CD8-positive, alpha-beta memory T cell (primary cell): ENCODE results near the gene EPM2A. TPM values are rescaled to one million over a fixed set of nuclear protein-coding genes. Genes with fewer than 3 reads are reported as not detected.

ENCODE experiments used
- CTCF ChIA-PET: fragments of 350-600 bp; sonication (Branson Sonifier 250); formaldehyde crosslinking; loops from one replicate; lab custom pipeline; 2021; ENCODE audit warnings: antibody characterized with exemption; lab: Charles Lee
- POLR2A ChIA-PET: fragments of 350-600 bp; sonication (Branson Sonifier 250); formaldehyde crosslinking; loops from one replicate; lab custom pipeline; 2021; ENCODE audit warnings: antibody characterized with exemption; lab: Charles Lee
- DNase-seq, 5 donors: peaks; one replicate each; pipeline versions ENCODE4 v3.0.0 to v3.0.0-alpha.2; 2020 to 2022; ENCODE audit warnings: mixed read lengths in 1 of 5
- H3K27ac ChIP-seq: one replicate; pipeline ENCODE4 v1.7.0; 2013; ENCODE audit warnings: low read depth, mild to moderate bottlenecking, low read length, moderate library complexity
- H3K27me3 ChIP-seq: 2 replicates; pipeline ENCODE4 v1.7.0; 2013; ENCODE audit warnings: low read length, mild to moderate bottlenecking; ENCODE audit not compliant: insufficient read depth, poor library complexity, severe bottlenecking
- H3K36me3 ChIP-seq: 2 replicates; pipeline ENCODE4 v1.7.0; 2013; ENCODE audit warnings: mild to moderate bottlenecking, low read length, moderate library complexity; ENCODE audit not compliant: insufficient read depth
- H3K4me1 ChIP-seq: 2 replicates; pipeline ENCODE4 v1.7.0; 2013; ENCODE audit warnings: mild to moderate bottlenecking, low read length, moderate library complexity; ENCODE audit not compliant: insufficient read depth
- H3K4me3 ChIP-seq: 2 replicates; pipeline ENCODE4 v1.7.0; 2013; ENCODE audit warnings: mild to moderate bottlenecking, low read length
- H3K9me3 ChIP-seq: 2 replicates; pipeline ENCODE4 v1.7.0; 2013; ENCODE audit warnings: mild to moderate bottlenecking, low read length
- H3K27ac Mint-ChIP-seq, 8 donors: one replicate each; pipeline ENCODE4 v1.8.0; 2020 to 2021; ENCODE audit warnings: mixed read lengths in 8 of 8, mild to moderate bottlenecking in 6 of 8, inconsistent platforms in 3 of 8, moderate library complexity in 3 of 8
- H3K27me3 Mint-ChIP-seq, 2 donors: one replicate each; pipeline ENCODE4 v1.8.0; 2020 to 2021; ENCODE audit warnings: mixed read lengths in 2 of 2, mild to moderate bottlenecking in 1 of 2, moderate library complexity in 1 of 2
- H3K36me3 Mint-ChIP-seq, 3 donors: one replicate each; pipeline ENCODE4 v1.8.0; 2020 to 2021; ENCODE audit warnings: mixed read lengths in 3 of 3, inconsistent platforms in 1 of 3, mild to moderate bottlenecking in 1 of 3
- H3K4me1 Mint-ChIP-seq, 3 donors: one replicate each; pipeline ENCODE4 v1.8.0; 2020 to 2021; ENCODE audit warnings: mixed read lengths in 3 of 3, inconsistent platforms in 1 of 3, mild to moderate bottlenecking in 1 of 3
- H3K4me3 Mint-ChIP-seq, 7 donors: one replicate each; pipeline ENCODE4 v1.8.0; 2020 to 2021; ENCODE audit warnings: mixed read lengths in 7 of 7, mild to moderate bottlenecking in 6 of 7, moderate library complexity in 4 of 7, inconsistent platforms in 2 of 7
- H3K9me3 Mint-ChIP-seq, 5 donors: one replicate each; pipeline ENCODE4 v1.8.0; 2020 to 2022; ENCODE audit warnings: mixed read lengths in 5 of 5, mild to moderate bottlenecking in 3 of 5, moderate library complexity in 2 of 5, inconsistent platforms in 1 of 5
- polyA plus RNA-seq: library from polyadenylated mRNA; unstranded; fragments of 300-500 nt; fragmentation: Illumina TruSeq; gene quantifications from one replicate; pipeline ENCODE4 v1.2.3, GENCODE V29; 2021
- total RNA-seq, 2 experiments: library from RNA; stranded (reverse); gene quantifications; one replicate each; pipeline ENCODE4 v1.2.3, GENCODE V29; 2021

EPM2A gene
- total and polyA plus RNA-seq, 3 experiments from 2014 or later, result 6.0 to 8.5 (median 7.5) TPM

DNA sequence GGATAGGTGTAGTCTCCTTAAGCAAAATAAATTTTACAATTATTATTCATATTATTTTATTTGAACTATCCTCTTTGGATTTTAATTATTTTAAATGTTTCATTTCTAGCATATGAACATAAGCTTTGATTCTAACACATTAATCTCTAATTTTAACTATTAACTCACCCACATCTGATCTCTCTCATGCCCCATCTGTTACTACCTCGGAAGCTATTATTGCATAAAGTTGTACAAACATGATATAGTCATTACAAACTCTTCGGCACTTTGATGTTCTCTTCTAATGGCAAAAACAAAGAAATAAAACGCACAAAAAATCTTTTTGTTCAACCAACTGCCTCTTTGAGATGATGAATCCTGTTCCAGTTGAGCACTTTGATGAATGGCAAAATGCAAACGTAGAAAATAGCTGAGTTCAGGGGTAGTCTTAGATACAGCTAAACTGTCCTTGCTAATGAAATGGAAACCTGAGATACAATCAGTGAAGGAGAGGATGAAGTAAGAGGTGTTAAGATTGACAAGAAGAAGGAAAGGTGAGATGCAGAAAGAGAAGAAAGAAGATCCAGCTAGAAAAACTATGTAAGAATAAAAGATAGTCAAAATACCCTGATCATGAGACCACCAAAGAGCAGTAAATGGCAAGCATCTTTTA, 41.1 kb downstream of the EPM2A start:
- Mint-ChIP-seq H3K27me3 (peaks cover 0 to 1% of the 10 kb centered on the region in 2 donors), H3K9me3 (peaks cover 2 to 12% (median 8%) of the 10 kb centered on the region in 5 donors), H3K4me3 (no peak overlapping the region), H3K36me3 (peaks cover 6 to 38% (median 6%) of the 10 kb centered on the region in 3 donors), H3K27ac (no peak overlapping the region), H3K4me1 (no peaks in the 10 kb centered on the region)
- H3K9me3 ChIP-seq, result no peaks in the 10 kb centered on the region
- no peak overlapping the region for H3K27ac ChIP-seq
- H3K4me3 ChIP-seq, result no peak overlapping the region
- H3K27me3 ChIP-seq, result no peaks in the 10 kb centered on the region
- ChIA-PET POLR2A (no interaction called here), CTCF (no interaction called here)
- H3K36me3 ChIP-seq, result no peaks in the 10 kb centered on the region
- DNase-seq, result no peak
- H3K4me1 ChIP-seq, result no peaks in the 10 kb centered on the region

DNA sequence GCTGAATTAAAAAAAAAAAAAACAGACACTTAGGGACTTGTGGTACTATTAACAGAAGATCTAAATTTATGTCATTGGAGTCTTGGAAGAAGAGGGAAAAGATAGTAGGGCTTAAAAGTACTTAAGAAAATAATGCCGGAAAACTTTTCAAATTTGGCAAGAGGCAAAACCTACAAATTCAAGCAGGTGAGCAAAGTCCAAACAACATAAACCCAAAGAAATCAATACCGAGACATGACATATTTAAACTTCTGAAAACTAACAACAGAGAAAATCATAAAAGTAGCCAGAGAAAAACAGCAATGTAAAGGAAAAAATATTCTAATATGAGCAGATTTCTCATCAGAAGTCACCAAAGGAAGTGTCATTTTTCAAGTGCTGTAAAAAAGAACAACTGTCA, 44.4 kb downstream of the EPM2A start:
- DNase-seq, result no peak
- no peak overlapping the region for H3K27ac Mint-ChIP-seq
- no peaks in the 10 kb centered on the region for H3K9me3 ChIP-seq
- POLR2A ChIA-PET, result no interaction called here
- H3K4me3 Mint-ChIP-seq, result no peak overlapping the region
- peaks cover 2 to 29% (median 9%) of the 10 kb centered on the region in 3 donors for H3K36me3 Mint-ChIP-seq
- H3K4me1 ChIP-seq, result no peaks in the 10 kb centered on the region
- no peak overlapping the region for H3K4me3 ChIP-seq
- peaks cover 0 to 1% of the 10 kb centered on the region in 2 donors for H3K27me3 Mint-ChIP-seq
- H3K4me1 Mint-ChIP-seq, result no peaks in the 10 kb centered on the region
- peaks cover 0 to 3% (median 0%) of the 10 kb centered on the region in 5 donors for H3K9me3 Mint-ChIP-seq
- CTCF ChIA-PET, result no interaction called here
- H3K27me3 ChIP-seq, result no peaks in the 10 kb centered on the region
- H3K27ac ChIP-seq, result no peak overlapping the region
- H3K36me3 ChIP-seq, result no peaks in the 10 kb centered on the region

DNA sequence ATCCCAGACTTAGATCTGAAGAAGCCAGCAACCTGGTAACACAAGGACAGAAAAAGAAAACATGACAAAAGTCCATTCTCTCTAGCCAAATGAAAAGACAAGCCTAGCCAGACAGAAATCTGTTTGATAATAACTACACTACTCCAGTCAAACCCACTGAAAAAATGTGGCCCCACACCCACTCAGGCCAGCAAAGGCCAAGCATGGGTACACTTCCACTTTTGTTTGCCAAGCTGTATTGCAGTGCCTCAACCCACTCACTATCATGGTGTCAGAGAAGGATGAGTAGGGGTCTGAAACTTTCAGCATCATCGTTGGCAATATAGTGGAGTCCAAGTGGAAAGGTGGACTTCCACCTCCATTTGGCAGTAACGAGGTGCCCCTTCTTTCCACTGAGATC, 45.8 kb downstream of the EPM2A start:
- H3K36me3 ChIP-seq, result no peaks in the 10 kb centered on the region
- DNase-seq, result no peak
- CTCF ChIA-PET, result no interaction called here
- Mint-ChIP-seq H3K27ac (no peak overlapping the region), H3K27me3 (peaks cover 0 to 1% of the 10 kb centered on the region in 2 donors), H3K4me1 (no peaks in the 10 kb centered on the region), H3K36me3 (peaks cover 12 to 35% (median 15%) of the 10 kb centered on the region in 3 donors), H3K9me3 (peaks cover 0 to 3% (median 0%) of the 10 kb centered on the region in 5 donors), H3K4me3 (no peak overlapping the region)
- H3K9me3 ChIP-seq, result no peaks in the 10 kb centered on the region
- no peak overlapping the region for H3K27ac ChIP-seq
- POLR2A ChIA-PET, result no interaction called here
- H3K4me1 ChIP-seq, result no peaks in the 10 kb centered on the region
- no peak overlapping the region for H3K4me3 ChIP-seq
- no peaks in the 10 kb centered on the region for H3K27me3 ChIP-seq

DNA sequence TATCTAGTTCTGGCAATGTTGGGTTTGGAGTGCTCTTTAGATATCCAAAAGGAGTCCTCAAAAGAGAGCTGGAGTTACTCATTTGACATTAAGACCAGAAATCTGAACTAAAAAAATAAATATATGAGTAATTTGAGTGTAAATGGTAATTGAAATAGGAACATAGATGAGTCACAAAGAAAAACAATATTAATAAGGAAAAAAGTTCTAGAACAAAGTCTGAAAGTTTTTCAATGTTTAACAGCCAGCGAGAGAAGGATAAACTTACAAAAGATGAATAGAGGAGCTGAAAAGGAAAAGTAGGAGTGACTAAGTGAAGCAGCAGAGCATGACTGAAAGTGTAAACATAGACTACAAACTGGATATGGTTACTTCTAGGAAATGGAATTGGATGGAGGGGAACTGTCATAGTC, 46.8 kb downstream of the EPM2A start:
- no peaks in the 10 kb centered on the region for H3K4me1 Mint-ChIP-seq
- Histone ChIP-seq H3K27me3 (no peaks in the 10 kb centered on the region), H3K4me3 (no peak overlapping the region), H3K27ac (no peak overlapping the region), H3K9me3 (no peaks in the 10 kb centered on the region), H3K4me1 (no peaks in the 10 kb centered on the region), H3K36me3 (no peaks in the 10 kb centered on the region)
- H3K4me3 Mint-ChIP-seq, result no peak overlapping the region
- DNase-seq, result no peak
- peaks cover 0 to 1% of the 10 kb centered on the region in 2 donors for H3K27me3 Mint-ChIP-seq
- ChIA-PET CTCF (no interaction called here), POLR2A (no interaction called here)
- H3K27ac Mint-ChIP-seq, result no peak overlapping the region
- H3K9me3 Mint-ChIP-seq, result peaks cover 0 to 3% (median 0%) of the 10 kb centered on the region in 5 donors
- H3K36me3 Mint-ChIP-seq, result peaks cover 18 to 46% (median 21%) of the 10 kb centered on the region in 3 donors

DNA sequence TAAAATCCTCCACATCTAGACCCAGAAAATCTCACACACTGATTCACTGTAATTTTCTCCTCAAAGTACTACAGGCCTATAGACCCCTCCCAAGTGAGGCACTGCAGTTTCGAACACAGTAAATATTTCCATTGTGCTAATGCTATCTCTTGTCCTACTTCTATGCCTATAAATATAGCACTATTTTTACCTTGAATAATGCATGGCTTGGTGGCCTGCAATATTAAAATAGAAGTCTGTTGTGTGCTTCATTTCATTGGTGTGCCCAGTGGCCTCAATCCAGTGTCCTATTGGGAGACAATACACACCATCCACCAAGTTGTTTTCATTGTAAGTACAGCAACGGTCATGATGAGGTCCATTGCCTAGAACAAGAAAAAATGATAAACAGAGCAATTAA, 49.4 kb downstream of the EPM2A start:
- ChIA-PET CTCF (no interaction called here), POLR2A (no interaction called here)
- Mint-ChIP-seq H3K9me3 (peaks cover 0 to 8% (median 2%) of the 10 kb centered on the region in 5 donors), H3K36me3 (peaks cover 29 to 44% (median 30%) of the 10 kb centered on the region in 3 donors), H3K27ac (no peak overlapping the region), H3K27me3 (no peaks in the 10 kb centered on the region), H3K4me1 (no peaks in the 10 kb centered on the region), H3K4me3 (no peak overlapping the region)
- no peak overlapping the region for H3K27ac ChIP-seq
- H3K9me3 ChIP-seq, result no peaks in the 10 kb centered on the region
- no peak for DNase-seq
- no peaks in the 10 kb centered on the region for H3K36me3 ChIP-seq
- no peaks in the 10 kb centered on the region for H3K4me1 ChIP-seq
- H3K4me3 ChIP-seq, result no peak overlapping the region
- H3K27me3 ChIP-seq, result no peaks in the 10 kb centered on the region

DNA sequence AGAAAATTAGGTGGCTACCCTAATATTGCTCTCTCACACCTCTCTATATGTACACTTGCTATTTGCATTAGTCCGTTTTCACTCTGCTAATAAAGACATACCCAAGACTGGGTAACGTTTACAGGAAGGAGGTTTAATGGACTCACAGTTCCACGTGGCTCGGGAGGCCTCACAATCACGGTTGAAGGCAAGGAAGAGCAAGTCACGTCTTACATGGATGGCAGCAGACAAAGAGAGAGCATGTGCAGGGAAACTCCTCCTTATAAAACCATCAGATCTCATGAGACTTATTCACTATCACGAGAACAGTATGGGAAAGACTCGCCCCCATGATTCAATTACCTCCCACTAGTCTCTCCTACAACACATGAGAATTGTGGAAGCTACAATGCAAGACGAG, 53.4 kb downstream of the EPM2A start:
- Mint-ChIP-seq H3K4me3 (no peak overlapping the region), H3K27me3 (no peaks in the 10 kb centered on the region), H3K36me3 (peaks cover 26 to 56% (median 44%) of the 10 kb centered on the region in 3 donors), H3K9me3 (peaks cover 7 to 33% (median 16%) of the 10 kb centered on the region in 5 donors), H3K4me1 (no peaks in the 10 kb centered on the region), H3K27ac (no peak overlapping the region)
- DNase-seq, result no peak
- ChIA-PET POLR2A (no interaction called here), CTCF (no interaction called here)
- Histone ChIP-seq H3K4me1 (no peaks in the 10 kb centered on the region), H3K9me3 (no peaks in the 10 kb centered on the region), H3K4me3 (no peak overlapping the region), H3K27me3 (no peaks in the 10 kb centered on the region), H3K27ac (no peak overlapping the region), H3K36me3 (no peaks in the 10 kb centered on the region)

DNA sequence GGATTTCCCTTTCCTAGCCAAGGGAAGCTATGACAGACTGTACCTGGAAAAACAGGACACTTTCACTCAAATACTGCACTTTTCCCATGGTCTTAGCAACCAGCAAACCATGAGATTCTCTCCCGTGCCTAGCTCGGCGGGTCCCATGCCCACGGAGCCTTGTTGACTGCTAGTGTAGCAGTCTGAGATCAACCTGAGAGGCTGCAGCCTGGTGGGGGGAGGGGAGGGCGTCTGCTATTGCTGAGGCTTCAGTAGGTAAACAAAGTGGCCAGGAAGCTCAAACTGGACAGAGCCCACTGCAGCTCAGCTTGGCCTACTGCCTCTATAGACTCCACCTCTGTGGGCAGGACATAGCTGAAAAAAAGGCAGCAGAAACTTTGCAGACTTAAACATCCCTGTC, 61.8 kb downstream of the EPM2A start:
- Histone ChIP-seq H3K36me3 (no peaks in the 10 kb centered on the region), H3K4me3 (no peak overlapping the region), H3K27me3 (no peaks in the 10 kb centered on the region), H3K9me3 (no peaks in the 10 kb centered on the region), H3K27ac (no peak overlapping the region), H3K4me1 (no peaks in the 10 kb centered on the region)
- DNase-seq, result no peak
- H3K27me3 Mint-ChIP-seq, result no peaks in the 10 kb centered on the region
- H3K27ac Mint-ChIP-seq, result no peak overlapping the region
- no peak overlapping the region for H3K4me3 Mint-ChIP-seq
- peaks cover 0 to 22% (median 12%) of the 10 kb centered on the region in 5 donors for H3K9me3 Mint-ChIP-seq
- peaks cover 0 to 6% (median 0%) of the 10 kb centered on the region in 3 donors for H3K4me1 Mint-ChIP-seq
- POLR2A ChIA-PET, result no interaction called here
- H3K36me3 Mint-ChIP-seq, result peaks cover 21 to 70% (median 37%) of the 10 kb centered on the region in 3 donors
- CTCF ChIA-PET, result no interaction called here

DNA sequence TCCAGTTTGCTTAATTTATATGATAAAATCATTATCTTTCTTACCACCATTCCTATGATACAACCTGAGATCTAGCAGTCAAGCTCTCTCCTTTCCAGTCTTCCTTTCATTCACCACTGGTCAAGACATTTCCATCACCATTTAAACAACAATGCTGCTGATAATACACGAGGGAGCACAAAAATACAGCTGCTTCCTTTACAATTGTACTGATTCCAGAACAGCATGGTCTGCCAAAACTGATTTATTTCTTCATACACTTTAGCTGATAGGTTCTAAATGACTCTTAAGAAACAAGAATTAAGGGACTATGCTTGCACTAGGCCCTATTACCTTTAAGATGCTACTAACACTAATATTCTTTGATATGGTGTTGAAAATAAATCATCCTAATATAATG, 65.0 kb downstream of the EPM2A start:
- no peaks in the 10 kb centered on the region for H3K36me3 ChIP-seq
- CTCF ChIA-PET, result no interaction called here
- Mint-ChIP-seq H3K9me3 (peaks cover 0 to 2% (median 0%) of the 10 kb centered on the region in 5 donors), H3K36me3 (peaks cover 14 to 42% (median 28%) of the 10 kb centered on the region in 3 donors), H3K4me3 (no peak overlapping the region), H3K27ac (no peak overlapping the region), H3K4me1 (peaks cover 0 to 6% (median 0%) of the 10 kb centered on the region in 3 donors), H3K27me3 (no peaks in the 10 kb centered on the region)
- DNase-seq, result no peak
- H3K4me1 ChIP-seq, result no peaks in the 10 kb centered on the region
- no peaks in the 10 kb centered on the region for H3K27me3 ChIP-seq
- no peak overlapping the region for H3K4me3 ChIP-seq
- H3K27ac ChIP-seq, result no peak overlapping the region
- no peaks in the 10 kb centered on the region for H3K9me3 ChIP-seq
- POLR2A ChIA-PET, result no interaction called here
